Measurements from ENCODE around the gene MOB3B.

Gene MOB3B

DNA sequence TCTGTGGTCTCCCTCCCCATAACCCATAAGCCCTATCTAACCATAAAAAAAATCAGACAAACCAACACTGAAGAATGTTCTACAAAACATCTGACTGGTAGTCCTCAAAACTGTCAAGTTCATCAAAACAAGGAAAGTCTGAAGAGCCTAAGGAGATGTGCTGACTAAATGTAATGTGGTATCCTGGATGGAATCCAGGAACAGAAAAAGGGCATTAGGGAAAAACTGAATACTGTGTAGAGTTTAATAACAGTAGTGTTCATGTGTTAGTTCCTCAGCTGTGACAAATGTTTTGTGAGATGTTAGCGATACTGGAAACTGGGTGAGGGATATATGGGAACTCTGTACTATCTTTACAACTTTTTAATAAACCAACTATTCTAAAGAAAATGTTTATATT, 157.0 kb downstream of the MOB3B start:
- no peak for DNase-seq (ENCODE audit: low spot score)
- TF ChIP-seq, protein P1, sequence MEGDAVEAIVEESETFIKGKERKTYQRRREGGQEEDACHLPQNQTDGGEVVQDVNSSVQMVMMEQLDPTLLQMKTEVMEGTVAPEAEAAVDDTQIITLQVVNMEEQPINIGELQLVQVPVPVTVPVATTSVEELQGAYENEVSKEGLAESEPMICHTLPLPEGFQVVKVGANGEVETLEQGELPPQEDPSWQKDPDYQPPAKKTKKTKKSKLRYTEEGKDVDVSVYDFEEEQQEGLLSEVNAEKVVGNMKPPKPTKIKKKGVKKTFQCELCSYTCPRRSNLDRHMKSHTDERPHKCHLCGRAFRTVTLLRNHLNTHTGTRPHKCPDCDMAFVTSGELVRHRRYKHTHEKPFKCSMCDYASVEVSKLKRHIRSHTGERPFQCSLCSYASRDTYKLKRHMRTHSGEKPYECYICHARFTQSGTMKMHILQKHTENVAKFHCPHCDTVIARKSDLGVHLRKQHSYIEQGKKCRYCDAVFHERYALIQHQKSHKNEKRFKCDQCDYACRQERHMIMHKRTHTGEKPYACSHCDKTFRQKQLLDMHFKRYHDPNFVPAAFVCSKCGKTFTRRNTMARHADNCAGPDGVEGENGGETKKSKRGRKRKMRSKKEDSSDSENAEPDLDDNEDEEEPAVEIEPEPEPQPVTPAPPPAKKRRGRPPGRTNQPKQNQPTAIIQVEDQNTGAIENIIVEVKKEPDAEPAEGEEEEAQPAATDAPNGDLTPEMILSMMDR (IDR thresholded peaks at IDR 0.05; ENCODE audit: extremely low read depth, missing control alignments) = no peak

DNA sequence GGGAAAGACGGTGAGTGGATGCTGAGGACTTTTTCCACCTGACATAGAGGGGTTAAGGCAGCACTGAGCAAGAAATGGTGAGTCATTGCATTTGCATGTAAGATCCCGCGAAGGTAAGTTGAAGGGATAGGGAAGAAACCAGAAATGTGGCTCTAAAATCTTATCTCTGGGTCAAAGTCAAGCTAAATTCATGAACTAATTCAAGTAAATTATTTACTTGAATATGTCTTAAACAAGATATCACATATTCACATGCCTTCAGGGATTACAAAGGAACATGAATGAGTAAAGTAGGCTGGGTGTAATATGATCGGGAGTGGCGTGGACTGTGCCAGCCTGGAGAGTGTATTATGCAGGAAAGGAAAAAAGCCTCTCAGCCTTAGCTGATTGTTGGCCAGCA, 158.2 kb downstream of the MOB3B start:
- TF ChIP-seq, protein P1 (IDR thresholded peaks at IDR 0.05; ENCODE audit: extremely low read depth, missing control alignments) = no peak
- DNase-seq (ENCODE audit: low spot score) = no peak

DNA sequence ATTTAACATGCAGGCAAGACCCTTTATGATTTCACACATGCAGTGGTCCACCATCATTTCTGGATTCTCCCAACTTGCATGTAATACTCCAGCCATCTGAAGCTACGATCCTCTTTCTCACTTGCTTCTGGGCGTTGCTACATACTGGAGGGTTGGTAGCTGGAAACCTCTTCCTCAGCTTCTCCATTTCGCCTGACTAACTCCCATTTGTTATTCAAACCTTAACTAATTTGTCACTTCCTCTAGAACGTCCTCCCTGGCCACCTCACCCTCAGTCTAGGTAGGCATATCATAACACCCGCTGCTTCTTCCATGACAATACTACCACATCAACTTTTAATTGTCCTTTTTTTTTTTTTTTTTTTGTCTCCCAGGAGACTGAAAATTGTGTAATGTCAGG, 160.0 kb downstream of the MOB3B start:
- TF ChIP-seq, protein P1 (IDR thresholded peaks at IDR 0.05; ENCODE audit: extremely low read depth, missing control alignments) = no peak
- DNase-seq (ENCODE audit: low spot score) = no peak

DNA sequence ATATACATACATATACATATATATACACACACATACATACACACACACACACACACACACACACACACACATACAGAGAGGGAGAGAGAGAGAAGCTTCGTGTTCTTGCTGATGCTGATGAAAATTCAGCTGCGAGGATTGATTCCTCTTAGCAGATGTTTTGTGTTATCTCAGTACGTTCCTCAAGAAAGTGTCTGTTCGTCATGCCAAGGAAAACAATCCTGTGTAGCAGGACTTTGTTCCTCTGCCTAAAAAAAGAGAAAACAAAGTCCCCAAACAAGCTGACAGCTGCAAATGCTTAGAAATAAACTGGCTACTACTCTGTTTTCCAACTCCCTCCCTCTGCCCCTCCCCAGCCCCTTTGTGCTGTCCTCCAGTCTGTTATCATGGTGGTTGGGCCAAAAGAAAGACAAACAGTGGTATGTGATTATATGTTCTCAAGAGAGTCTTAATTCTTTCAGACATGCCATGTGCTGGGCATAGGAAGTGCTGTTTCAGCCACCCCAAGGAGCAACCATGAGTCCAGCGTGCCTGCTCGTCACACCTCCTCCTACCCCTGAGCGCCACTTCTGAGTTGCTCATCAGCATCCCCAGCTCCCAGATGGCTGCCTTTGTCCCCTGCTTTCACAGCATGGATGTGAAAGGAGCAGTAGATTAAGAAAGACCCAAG, 161.2 kb downstream of the MOB3B start:
- TF ChIP-seq, protein P1 (IDR thresholded peaks at IDR 0.05; ENCODE audit: extremely low read depth, missing control alignments) = no peak
- no peak for DNase-seq (ENCODE audit: low spot score)

DNA sequence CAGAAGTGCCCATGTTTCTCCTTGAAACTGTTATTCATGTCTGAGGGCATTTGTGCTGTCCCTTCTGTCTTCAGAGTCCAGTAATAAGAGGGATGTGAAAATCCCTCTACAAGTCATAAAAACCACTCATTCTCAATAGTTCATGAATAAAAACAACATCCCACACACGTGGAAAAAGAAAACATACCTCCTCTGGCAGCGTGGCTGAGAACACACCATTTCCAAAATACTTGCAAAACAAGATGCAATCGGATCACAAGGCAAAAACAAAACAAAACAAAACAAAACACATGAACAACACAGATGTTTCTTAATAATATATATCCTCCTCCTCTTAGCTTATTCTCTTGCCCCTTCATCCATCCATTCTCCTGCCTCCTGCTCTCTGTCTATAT, 161.7 kb downstream of the MOB3B start:
- no peak for DNase-seq (ENCODE audit: low spot score)
- TF ChIP-seq, protein P1 (IDR thresholded peaks at IDR 0.05; ENCODE audit: extremely low read depth, missing control alignments) = no peak

DNA sequence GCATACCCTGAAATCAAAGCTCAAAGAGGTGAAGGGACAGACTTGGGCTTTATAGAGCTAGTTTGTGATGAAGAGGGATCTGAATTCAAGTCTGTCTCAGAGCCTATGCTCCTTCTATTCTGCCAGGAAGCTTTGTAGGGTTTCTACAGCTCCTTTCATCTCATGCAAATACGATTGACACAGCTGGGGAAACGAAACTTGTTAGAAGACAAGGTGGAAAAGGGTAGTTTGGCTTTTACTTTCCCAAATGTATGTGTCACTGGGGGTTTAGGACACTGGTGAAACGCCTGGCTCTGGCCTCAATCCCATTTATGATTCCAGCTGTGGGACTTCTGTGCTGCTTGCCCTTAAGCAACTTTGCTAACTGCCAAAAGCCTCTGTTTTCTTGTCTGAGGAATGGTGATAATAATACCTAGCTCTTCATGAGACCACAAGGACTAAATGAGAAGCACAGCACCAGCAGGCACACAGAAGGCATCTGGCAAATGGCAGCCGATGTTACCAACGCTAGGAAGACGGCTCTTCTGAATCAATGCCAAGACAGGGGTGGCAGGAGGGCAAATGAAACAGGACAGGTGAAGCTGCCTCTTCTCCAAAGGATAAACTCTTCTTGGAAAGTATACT, 162.3 kb downstream of the MOB3B start:
- DNase-seq (ENCODE audit: low spot score) = peak; percentile 43

More for the DNA sequence above, 162.3 kb downstream of the MOB3B start:
- TF ChIP-seq, protein P1 (IDR thresholded peaks at IDR 0.05; ENCODE audit: extremely low read depth, missing control alignments) = no peak

Data from GM20000 (cell line).